GM12873 (cell line): ENCODE measurements around the gene PHAF1.

Experiments used
- TF ChIP-seq, protein P1 (sequence below): IDR thresholded peaks from 2 replicates; pipeline ENCODE4 v1.5.1; 2012; ENCODE audit warnings: low read depth, mild to moderate bottlenecking, moderate library complexity, low read length, control low read depth; ENCODE audit not compliant: insufficient read depth; ENCODE audit errors: missing control alignments

The PHAF1 gene

DNA sequence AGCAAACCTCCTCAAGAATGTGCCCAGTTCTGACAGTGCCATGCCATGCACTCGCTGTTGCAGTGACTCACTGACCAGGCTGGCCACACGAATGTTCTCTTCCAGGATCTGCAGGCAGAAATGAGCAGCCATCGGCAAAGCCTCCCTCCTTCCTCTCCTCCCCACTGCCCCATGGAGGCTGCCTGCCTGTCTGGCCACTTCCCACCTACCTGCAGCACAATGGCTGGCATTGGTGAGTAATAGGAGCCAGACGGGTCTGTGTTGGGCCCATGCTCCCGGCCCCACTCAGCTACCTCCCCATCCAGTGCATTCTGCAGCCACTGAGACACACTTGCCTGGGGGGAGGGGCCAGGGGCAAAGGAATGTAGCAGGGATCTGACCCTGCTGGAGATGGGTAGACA, 76.8 kb downstream of the PHAF1 start:
- TF ChIP-seq, protein P1, sequence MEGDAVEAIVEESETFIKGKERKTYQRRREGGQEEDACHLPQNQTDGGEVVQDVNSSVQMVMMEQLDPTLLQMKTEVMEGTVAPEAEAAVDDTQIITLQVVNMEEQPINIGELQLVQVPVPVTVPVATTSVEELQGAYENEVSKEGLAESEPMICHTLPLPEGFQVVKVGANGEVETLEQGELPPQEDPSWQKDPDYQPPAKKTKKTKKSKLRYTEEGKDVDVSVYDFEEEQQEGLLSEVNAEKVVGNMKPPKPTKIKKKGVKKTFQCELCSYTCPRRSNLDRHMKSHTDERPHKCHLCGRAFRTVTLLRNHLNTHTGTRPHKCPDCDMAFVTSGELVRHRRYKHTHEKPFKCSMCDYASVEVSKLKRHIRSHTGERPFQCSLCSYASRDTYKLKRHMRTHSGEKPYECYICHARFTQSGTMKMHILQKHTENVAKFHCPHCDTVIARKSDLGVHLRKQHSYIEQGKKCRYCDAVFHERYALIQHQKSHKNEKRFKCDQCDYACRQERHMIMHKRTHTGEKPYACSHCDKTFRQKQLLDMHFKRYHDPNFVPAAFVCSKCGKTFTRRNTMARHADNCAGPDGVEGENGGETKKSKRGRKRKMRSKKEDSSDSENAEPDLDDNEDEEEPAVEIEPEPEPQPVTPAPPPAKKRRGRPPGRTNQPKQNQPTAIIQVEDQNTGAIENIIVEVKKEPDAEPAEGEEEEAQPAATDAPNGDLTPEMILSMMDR = no peak

DNA sequence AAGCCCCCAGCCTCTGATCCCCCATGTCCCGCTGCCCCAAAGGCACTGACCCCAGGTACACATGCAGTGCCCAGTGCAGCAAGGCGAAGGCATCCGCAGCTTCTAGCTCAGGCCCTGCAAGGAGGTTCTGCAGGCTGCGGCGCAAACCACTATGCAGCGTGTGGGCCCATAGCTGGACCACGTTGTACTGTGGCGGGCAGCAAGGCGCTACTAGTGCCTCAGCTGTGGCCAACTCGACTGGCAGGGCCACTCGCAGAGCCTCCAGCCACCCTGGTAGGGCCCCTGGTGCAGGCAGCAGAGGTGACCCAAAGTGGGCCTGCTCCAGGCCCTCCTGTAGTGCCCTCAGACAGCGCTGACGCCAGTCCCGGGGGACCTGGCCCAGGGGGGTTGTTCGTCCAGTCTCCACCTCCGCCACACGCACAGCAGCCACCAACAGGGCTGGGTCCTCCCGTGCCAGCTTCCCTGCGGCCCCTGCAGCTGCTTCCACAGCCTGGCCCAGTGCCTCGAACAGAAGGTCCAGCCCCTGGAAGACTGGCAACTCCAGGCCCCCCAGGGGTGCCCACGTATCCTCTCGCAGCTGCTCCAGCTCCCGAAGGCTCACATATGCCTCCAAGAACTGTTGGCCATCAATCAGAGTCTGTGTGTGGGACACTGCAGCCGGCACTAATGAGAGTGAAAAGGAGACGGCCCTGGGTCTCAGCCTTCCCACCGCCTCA, 77.6 kb downstream of the PHAF1 start:
- TF ChIP-seq, protein P1 = no peak

DNA sequence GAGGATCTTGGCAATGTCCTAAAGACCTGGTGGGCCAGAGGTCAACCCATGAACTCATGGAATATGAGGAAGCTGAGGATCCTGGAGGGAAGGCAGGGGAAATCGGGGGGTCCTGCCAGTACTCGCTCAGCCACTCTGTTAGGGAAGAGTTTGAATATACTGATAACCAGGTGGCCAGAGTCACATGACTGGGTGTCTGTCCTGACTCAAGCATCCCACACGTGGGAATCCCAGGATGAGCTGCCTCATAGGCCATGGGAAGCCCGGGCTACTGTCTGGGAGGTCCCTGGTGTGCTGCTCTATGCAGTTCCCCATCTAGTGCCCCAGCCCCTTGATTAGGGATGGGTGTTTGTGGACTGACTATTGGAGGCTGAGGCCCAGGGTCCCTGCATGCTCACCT, 78.6 kb downstream of the PHAF1 start:
- TF ChIP-seq, protein P1 = no peak

DNA sequence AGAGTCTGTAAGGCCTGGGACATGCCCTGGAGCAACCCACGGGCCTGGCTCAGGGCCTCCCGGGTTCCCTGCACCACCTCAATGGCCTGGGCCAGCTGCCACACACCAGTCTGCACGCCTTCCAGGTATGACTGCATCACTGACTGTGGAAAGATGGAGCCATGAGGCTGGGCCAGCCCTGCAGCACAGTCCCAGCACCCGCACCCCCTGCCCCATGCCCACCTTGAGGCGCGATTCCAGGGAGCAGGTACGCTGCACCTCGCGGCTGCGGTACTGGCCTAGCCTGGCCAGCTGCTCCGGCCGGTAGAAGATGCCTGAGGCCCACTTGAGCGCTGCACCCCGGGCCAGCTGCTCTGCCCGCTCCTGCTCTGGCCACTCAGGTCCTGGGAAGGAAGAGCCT, 79.1 kb downstream of the PHAF1 start:
- TF ChIP-seq, protein P1 = no peak

DNA sequence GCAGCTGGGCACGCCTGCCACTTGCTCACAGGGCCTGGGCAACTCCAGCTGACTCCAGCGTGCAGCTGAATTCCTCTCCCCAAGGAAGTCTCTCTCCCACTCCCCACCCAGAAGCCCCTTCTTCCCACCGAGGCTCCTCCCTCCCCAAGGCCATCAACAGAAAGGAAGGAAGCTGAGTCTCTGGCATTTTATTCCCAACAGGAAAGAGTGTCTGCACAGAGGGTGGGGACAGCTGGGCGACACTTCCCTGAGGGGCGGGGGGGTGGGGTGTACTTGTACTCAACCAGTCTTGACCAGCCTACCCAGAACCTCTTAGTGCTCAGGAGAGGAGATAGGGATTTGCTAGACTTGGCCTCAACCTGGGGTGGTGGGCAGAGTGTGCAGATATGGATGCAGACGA, 80.3 kb downstream of the PHAF1 start, which contains the start of gene EXOC3L1:
Gene EXOC3L1, minus strand, starts transcription at position 96 of the 400 bp plus-strand sequence. CDS start 460 bp downstream, outside the sequence.
- TF ChIP-seq, protein P1 = no peak

DNA sequence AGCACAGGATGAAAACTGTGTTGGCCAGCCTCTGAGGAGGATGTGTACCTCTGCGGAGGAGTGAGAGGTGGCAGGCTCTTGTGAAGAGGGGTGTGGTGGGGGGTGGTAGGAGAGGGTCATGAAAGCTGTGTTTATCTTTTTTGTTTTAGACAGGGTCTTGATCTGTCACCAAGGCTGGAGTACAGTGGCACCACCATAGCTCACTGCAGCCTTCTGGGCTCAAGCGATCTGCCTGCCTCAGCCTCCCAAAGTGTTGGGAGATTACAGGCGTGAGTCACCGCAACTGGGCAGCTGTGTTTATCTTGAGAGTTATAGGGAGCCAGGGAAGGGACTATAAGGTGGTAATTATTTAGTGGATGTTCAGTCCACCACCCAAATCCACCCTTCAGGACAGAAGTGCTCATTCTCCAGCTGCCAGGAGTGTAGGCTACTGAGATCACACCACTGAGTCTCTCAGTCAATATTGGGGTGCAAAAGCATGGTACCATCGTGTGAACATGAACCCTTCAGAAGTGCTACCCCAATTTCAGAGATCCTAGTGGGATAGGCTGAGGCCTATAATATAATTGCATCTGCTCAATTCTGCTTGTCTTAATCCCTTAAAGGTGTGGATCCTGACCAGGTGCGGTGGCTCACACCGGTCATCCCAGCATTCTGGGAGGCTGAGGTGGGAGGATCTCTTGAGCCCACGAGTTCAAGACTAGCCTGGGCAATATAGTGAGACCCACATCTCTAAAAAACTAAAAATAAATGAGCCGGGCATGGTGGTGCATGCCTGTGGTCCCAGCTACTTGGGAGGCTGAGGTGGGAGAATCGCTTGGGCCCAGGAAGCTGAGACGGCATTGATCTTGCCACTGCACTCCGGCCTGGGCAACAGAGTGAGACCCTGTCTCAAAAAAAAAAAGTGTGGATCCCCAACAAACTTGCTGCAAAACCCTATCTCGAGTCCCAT, 81.0 kb downstream of the PHAF1 start:
- TF ChIP-seq, protein P1 = no peak

DNA sequence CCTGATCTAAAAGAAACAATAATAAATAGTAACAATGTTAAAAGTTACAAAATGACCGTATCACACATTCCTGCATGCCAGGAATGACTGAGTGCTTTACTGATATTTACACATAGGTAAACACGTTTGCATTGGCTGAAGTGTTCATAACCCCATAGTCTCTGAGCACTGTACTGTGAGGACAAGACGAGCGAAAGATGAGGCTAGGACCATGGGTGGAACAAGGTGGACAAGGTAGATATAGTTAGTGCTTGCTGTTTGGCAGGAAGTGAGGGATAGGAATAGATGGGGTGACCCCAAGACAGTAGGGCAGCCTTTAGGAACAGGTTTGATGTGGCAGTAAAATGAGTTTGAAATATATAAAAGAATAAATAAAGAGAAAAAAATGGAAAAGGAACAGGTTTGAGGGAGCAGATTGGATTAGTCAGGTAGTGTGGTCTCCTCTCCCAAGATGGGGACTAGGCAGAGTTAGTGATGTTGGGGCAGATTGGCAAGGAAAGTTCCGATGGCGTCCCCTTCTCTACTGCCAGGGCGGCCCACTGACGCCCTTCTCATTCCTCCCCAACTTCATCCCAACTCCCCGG, 81.8 kb downstream of the PHAF1 start:
- TF ChIP-seq, protein P1 = no peak
